Neural crest cell (in vitro differentiated cells): Measurements from ENCODE around the gene RASGRF2. TPM values are rescaled to one million over a fixed set of nuclear protein-coding genes. Genes with fewer than 3 reads are reported as not detected.

Experiments
- DNase-seq: peaks from one replicate; pipeline ENCODE4 v3.0.0; 2021; ENCODE audit warnings: low read depth, mixed read lengths, low spot score
- H3K27ac Mint-ChIP-seq: one replicate; pipeline ENCODE4 v1.8.0; 2021; ENCODE audit warnings: mild to moderate bottlenecking, mixed read lengths; ENCODE audit not compliant: unreplicated experiment
- H3K27me3 Mint-ChIP-seq: 2 replicates; pipeline ENCODE4 v1.8.0; 2021; ENCODE audit warnings: low read depth, mild to moderate bottlenecking, mixed read lengths
- H3K36me3 Mint-ChIP-seq: 2 replicates; pipeline ENCODE4 v1.8.0; 2021; ENCODE audit warnings: low read depth, mild to moderate bottlenecking, mixed read lengths
- H3K4me1 Mint-ChIP-seq: 2 replicates; pipeline ENCODE4 v1.8.0; 2021; ENCODE audit warnings: mixed read lengths
- H3K4me3 Mint-ChIP-seq: one replicate; pipeline ENCODE4 v1.8.0; 2021; ENCODE audit warnings: mild to moderate bottlenecking, mixed read lengths
- H3K9me3 Mint-ChIP-seq: 2 replicates; pipeline ENCODE4 v1.8.0; 2021; ENCODE audit warnings: mixed read lengths
- total RNA-seq: library from RNA; stranded (reverse); gene quantifications from 2 replicates; pipeline ENCODE4 v1.2.1, GENCODE V29; 2021
- TF ChIP-seq, protein P1 (sequence below): fragments of 200-600 bp; sonication (generic); conservative IDR thresholded peaks from 2 replicates; pipeline ENCODE4 v1.5.0; 2021; ENCODE audit warnings: antibody characterized with exemption, mild to moderate bottlenecking

Gene RASGRF2
- total RNA-seq, 1 donor from 2014 or later: 0.19 TPM

DNA sequence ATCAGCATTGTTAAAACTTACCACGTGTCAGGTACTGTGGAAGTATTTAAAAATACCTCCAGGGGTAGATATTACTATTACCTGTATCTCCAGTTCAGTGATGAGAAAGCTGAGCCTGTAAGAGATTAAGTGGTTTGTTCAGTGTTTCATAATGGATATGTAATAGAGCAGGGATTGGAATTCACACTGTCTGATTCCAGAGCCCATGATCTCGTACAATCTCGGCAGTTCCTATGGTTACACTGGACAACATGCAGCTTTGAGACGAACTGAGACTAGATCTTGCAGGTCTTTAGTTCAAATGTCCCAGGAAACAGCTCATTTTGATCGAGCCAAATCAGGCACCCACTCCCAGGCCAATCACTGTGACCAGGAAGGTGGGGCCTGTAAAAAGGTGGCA lies 8.8 kb upstream of the RASGRF2 start:
- H3K9me3 Mint-ChIP-seq: no peaks in the 10 kb centered on the region
- TF ChIP-seq, protein P1, sequence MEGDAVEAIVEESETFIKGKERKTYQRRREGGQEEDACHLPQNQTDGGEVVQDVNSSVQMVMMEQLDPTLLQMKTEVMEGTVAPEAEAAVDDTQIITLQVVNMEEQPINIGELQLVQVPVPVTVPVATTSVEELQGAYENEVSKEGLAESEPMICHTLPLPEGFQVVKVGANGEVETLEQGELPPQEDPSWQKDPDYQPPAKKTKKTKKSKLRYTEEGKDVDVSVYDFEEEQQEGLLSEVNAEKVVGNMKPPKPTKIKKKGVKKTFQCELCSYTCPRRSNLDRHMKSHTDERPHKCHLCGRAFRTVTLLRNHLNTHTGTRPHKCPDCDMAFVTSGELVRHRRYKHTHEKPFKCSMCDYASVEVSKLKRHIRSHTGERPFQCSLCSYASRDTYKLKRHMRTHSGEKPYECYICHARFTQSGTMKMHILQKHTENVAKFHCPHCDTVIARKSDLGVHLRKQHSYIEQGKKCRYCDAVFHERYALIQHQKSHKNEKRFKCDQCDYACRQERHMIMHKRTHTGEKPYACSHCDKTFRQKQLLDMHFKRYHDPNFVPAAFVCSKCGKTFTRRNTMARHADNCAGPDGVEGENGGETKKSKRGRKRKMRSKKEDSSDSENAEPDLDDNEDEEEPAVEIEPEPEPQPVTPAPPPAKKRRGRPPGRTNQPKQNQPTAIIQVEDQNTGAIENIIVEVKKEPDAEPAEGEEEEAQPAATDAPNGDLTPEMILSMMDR: no peak

DNA sequence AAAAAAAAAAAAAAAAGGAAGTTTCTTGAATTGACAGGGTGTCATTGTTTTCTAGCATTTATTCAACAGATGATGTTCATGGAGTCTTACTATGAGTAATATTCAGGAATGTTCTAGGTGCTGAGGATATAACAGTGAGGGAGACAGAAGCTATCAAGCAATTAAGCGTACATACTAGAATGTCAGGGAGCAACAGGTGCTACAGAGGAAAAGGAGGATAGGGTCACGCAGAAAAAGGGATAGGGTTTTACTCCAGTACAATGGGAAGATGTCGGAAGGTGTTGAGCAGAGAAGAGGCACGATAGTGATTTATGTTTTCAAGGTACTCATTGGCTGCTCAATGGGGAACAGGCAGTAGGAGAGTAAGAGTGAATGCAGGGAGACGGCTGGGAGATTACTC lies 6.6 kb upstream of the RASGRF2 start:
- H3K27me3 Mint-ChIP-seq: peaks cover 36% of the 10 kb centered on the region
- H3K4me1 Mint-ChIP-seq: no peaks in the 10 kb centered on the region
- H3K4me3 Mint-ChIP-seq: no peak overlapping the region
- TF ChIP-seq, protein P1: no peak
- H3K9me3 Mint-ChIP-seq: no peaks in the 10 kb centered on the region
- no peaks in the 10 kb centered on the region for H3K36me3 Mint-ChIP-seq
- DNase-seq: no peak
- no peak overlapping the region for H3K27ac Mint-ChIP-seq

More for the DNA sequence above, 8.8 kb upstream of the RASGRF2 start:
- DNase-seq: no peak
- Mint-ChIP-seq H3K4me1 (no peaks in the 10 kb centered on the region), H3K27ac (no peak overlapping the region), H3K27me3 (peaks cover 14% of the 10 kb centered on the region), H3K4me3 (no peak overlapping the region), H3K36me3 (peaks cover 4% of the 10 kb centered on the region)

DNA sequence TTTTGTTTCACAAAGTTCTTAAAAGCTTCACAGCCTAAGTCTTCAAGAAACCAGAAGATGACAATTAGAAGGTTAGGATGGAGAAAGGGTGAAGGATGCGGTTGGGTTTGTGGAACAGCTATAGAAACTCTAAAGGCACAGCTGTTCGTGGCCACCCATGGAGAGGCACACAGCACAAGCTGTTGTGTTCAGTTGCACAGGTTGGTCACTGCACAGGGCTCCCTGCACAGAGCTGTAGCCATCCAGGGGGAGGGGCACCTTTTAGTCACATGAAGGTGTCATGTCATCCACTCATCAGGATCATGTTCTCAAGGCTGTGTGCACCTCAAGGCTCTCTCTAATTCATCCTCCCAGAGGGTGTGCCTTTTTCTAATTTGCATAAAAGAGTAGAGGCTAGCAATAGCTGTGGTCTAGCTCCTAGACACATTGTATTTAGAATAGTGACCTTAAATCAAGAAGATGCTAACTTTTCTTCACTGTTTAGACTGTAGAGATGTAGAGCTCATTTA lies 5.0 kb upstream of the RASGRF2 start:
- no peak for DNase-seq
- Mint-ChIP-seq H3K4me3 (no peak overlapping the region), H3K36me3 (peaks cover 5% of the 10 kb centered on the region), H3K27ac (no peak overlapping the region), H3K9me3 (no peaks in the 10 kb centered on the region), H3K4me1 (peaks cover 8% of the 10 kb centered on the region), H3K27me3 (peaks cover 50% of the 10 kb centered on the region)
- TF ChIP-seq, protein P1: no peak

DNA sequence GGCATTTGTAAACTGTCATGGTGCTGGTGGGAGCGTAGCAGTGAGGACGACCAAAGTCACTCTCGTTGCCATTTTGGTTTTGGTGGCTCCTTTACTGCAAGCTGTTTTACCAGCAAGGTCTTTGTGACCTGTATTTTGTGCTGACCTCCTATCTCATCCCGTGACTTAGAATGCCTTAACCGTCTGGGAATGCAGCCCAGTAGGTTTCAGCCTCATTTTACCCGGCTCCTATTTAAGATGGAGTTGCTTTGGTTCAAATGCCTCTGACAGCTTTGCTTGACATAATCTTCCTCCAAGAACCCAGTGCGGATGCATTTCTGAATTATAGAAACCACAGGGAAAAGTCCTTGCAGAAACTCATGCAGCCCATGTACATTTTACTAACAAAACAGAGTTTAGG lies 3.9 kb upstream of the RASGRF2 start:
- H3K27ac Mint-ChIP-seq: no peak overlapping the region
- peaks cover 5% of the 10 kb centered on the region for H3K36me3 Mint-ChIP-seq
- no peak for DNase-seq
- peaks cover 58% of the 10 kb centered on the region for H3K27me3 Mint-ChIP-seq
- no peak overlapping the region for H3K4me3 Mint-ChIP-seq
- H3K4me1 Mint-ChIP-seq: peaks cover 12% of the 10 kb centered on the region
- H3K9me3 Mint-ChIP-seq: no peaks in the 10 kb centered on the region
- TF ChIP-seq, protein P1: no peak

DNA sequence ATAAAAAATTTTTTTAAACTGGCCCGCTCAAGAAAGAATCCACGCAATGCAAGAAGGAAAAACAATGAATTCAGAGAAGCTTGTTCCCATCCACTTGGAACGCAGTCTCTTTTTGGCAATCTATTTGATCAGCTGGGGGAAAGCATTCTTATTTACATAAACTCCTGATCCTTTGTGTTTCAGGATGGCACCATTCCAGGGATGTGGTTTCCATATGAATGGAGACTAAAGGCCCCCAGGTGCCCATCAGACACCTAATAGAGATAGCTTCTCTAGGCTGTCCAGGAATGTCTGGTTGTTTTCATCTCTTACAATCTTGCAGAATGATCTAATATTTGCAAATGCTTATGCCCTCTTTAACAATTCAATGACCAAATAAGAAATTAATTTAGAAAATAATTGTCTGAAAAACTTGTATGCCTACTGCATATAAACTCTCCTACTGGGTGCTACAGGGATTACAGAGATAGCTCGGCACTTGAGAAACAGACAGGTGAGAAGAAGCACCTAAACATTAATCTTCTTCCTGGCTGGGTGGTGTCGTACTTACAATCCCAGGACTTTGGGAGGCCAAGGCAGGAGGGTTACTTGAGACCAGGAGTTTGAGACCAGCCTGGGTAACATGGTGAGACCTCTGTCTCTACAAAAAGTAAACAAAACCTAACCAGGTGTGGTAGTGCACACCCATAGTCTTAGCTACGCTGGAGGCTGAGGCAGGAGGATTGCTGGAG lies 3.0 kb upstream of the RASGRF2 start:
- Mint-ChIP-seq H3K27me3 (peaks cover 67% of the 10 kb centered on the region), H3K4me1 (peaks cover 18% of the 10 kb centered on the region), H3K36me3 (peaks cover 5% of the 10 kb centered on the region), H3K27ac (no peak overlapping the region), H3K4me3 (no peak overlapping the region), H3K9me3 (no peaks in the 10 kb centered on the region)
- DNase-seq: no peak
- TF ChIP-seq, protein P1: no peak
